ENCODE measurements around the gene SMAD3. TPM values are rescaled to one million over a fixed set of nuclear protein-coding genes. Genes with fewer than 3 reads are reported as not detected.

Gene SMAD3
- total and polyA plus RNA-seq, 4 donors, result 4.0 to 12.2 (median 5.5) TPM

DNA sequence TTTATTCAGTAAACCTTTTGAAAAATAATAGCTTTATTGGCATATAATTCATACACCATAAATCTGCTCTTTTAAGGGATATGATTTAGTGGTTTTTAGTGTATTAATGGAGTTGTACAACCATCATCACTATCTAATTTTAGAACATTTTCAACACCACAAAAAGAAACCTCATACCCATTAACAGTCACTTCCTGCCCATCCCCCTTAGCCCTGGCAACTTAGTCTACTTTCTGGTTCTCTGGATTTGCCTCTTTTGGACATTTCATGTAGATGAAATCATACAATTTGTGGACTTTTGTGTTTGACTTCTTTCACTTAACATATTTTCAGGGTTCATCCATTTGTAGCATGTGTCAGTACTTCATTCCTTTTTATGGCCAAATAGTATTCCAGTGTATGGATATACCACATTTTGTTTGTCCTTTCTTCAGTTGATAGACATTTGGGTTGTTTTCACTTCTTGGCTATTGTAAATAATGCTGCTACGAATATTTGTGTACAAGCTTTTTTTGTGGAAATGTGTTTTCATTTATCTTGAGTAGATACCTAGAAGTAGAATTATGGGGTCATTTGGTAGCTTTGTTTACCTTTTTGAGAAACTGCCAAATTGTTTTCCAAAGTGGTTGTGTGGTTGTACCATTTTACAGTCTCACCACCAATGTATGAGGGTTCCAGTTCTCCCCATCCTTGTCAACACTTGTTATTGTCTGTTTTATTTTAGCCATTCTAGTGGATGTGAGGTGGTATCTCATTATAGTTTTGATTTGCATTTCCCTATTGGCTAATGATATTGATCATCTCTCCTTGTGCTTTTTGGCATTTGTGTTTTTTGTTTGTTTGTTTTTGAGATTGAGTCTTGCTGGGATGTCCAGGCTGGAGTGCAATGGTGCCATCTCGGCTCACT, 45.8 kb downstream of the SMAD3 start:
- H3K27ac ChIP-seq (ENCODE audit: low read depth in 1 of 2, low read length in 2 of 2), result no peak overlapping the region
- peaks cover 7 to 28% (median 18%) of the 10 kb centered on the region in 4 donors for H3K4me1 ChIP-seq (ENCODE audit: control insufficient read depth in 4 of 4, insufficient read depth in 4 of 4, low read length in 3 of 4)
- TF ChIP-seq, protein P1, sequence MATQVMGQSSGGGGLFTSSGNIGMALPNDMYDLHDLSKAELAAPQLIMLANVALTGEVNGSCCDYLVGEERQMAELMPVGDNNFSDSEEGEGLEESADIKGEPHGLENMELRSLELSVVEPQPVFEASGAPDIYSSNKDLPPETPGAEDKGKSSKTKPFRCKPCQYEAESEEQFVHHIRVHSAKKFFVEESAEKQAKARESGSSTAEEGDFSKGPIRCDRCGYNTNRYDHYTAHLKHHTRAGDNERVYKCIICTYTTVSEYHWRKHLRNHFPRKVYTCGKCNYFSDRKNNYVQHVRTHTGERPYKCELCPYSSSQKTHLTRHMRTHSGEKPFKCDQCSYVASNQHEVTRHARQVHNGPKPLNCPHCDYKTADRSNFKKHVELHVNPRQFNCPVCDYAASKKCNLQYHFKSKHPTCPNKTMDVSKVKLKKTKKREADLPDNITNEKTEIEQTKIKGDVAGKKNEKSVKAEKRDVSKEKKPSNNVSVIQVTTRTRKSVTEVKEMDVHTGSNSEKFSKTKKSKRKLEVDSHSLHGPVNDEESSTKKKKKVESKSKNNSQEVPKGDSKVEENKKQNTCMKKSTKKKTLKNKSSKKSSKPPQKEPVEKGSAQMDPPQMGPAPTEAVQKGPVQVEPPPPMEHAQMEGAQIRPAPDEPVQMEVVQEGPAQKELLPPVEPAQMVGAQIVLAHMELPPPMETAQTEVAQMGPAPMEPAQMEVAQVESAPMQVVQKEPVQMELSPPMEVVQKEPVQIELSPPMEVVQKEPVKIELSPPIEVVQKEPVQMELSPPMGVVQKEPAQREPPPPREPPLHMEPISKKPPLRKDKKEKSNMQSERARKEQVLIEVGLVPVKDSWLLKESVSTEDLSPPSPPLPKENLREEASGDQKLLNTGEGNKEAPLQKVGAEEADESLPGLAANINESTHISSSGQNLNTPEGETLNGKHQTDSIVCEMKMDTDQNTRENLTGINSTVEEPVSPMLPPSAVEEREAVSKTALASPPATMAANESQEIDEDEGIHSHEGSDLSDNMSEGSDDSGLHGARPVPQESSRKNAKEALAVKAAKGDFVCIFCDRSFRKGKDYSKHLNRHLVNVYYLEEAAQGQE (IDR thresholded peaks at IDR 0.05), result no peak
- TF ChIP-seq, protein P2, sequence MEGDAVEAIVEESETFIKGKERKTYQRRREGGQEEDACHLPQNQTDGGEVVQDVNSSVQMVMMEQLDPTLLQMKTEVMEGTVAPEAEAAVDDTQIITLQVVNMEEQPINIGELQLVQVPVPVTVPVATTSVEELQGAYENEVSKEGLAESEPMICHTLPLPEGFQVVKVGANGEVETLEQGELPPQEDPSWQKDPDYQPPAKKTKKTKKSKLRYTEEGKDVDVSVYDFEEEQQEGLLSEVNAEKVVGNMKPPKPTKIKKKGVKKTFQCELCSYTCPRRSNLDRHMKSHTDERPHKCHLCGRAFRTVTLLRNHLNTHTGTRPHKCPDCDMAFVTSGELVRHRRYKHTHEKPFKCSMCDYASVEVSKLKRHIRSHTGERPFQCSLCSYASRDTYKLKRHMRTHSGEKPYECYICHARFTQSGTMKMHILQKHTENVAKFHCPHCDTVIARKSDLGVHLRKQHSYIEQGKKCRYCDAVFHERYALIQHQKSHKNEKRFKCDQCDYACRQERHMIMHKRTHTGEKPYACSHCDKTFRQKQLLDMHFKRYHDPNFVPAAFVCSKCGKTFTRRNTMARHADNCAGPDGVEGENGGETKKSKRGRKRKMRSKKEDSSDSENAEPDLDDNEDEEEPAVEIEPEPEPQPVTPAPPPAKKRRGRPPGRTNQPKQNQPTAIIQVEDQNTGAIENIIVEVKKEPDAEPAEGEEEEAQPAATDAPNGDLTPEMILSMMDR (IDR thresholded peaks at IDR 0.05; ENCODE audit: low read depth, low read length, missing input control), result no peak
- TF ChIP-seq, protein P3, sequence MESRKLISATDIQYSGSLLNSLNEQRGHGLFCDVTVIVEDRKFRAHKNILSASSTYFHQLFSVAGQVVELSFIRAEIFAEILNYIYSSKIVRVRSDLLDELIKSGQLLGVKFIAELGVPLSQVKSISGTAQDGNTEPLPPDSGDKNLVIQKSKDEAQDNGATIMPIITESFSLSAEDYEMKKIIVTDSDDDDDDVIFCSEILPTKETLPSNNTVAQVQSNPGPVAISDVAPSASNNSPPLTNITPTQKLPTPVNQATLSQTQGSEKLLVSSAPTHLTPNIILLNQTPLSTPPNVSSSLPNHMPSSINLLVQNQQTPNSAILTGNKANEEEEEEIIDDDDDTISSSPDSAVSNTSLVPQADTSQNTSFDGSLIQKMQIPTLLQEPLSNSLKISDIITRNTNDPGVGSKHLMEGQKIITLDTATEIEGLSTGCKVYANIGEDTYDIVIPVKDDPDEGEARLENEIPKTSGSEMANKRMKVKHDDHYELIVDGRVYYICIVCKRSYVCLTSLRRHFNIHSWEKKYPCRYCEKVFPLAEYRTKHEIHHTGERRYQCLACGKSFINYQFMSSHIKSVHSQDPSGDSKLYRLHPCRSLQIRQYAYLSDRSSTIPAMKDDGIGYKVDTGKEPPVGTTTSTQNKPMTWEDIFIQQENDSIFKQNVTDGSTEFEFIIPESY (IDR thresholded peaks at IDR 0.05), result no peak
- no peak for TF ChIP-seq EGR1 (IDR thresholded peaks at IDR 0.05; ENCODE audit: low read depth in 2 of 2)

DNA sequence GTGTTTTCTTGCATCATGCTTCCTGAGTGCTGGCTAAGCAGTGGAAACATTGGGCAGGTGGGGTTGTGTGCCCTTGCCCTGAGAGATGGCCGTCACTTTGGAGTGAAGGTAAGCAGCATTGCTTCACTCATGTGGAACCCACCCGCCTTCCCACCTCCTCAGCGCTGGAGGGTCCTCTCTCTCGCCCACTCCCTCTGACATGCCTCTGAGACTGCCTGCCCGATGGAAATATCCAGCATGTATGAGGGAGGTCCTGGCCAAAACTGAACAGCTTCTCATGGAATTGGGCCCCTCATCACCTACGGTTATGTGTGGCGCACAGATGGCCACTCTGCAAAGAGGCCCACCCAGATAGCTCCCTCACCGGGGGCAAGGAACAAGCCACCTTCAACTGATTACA, 48.6 kb downstream of the SMAD3 start:
- no peaks in the 10 kb centered on the region for H3K36me3 ChIP-seq (ENCODE audit: control insufficient read depth in 4 of 4, insufficient read depth in 3 of 4, low read depth in 1 of 4, low read length in 3 of 4)
- no peak overlapping the region for H3K9ac ChIP-seq (ENCODE audit: low read depth in 1 of 2, low read length in 2 of 2)
- no peak overlapping the region for H3K4me3 ChIP-seq (ENCODE audit: low read depth in 1 of 3, low read length in 3 of 3)
- TF ChIP-seq, protein P4, sequence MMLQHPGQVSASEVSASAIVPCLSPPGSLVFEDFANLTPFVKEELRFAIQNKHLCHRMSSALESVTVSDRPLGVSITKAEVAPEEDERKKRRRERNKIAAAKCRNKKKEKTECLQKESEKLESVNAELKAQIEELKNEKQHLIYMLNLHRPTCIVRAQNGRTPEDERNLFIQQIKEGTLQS (IDR thresholded peaks at IDR 0.05), result no peak
- TF ChIP-seq HNF4A (conservative IDR thresholded peaks at IDR 0.05) (no peak), RAD21 (IDR thresholded peaks at IDR 0.05) (no peak), NR2F2 (IDR thresholded peaks at IDR 0.05) (no peak), RXRA (IDR thresholded peaks at IDR 0.05) (no peak), TAF1 (conservative IDR thresholded peaks at IDR 0.05) (no peak), EGR1 (IDR thresholded peaks at IDR 0.05; ENCODE audit: low read depth in 2 of 2) (no peak), FOXA1 (IDR thresholded peaks at IDR 0.05) (no peak), GABPA (IDR thresholded peaks at IDR 0.05 in 1 of 2, conservative IDR thresholded peaks at IDR 0.05 in 1 of 2) (no peak), SP1 (IDR thresholded peaks at IDR 0.05) (no peak), HNF4G (IDR thresholded peaks at IDR 0.05) (no peak)
- TF ChIP-seq, protein P3 (IDR thresholded peaks at IDR 0.05), result no peak
- H3K27me3 ChIP-seq (ENCODE audit: control insufficient read depth in 4 of 4, insufficient read depth in 4 of 4, low read length in 3 of 4), result no peaks in the 10 kb centered on the region
- DNase-seq (ENCODE audit: low spot score), result no peak
- 97% methylated on average over 8 of the region's 8 CpGs for WGBS
- no peaks in the 10 kb centered on the region for H3K9me3 ChIP-seq (ENCODE audit: control insufficient read depth in 4 of 4, low read length in 3 of 4)
- no peak overlapping the region for H3K27ac ChIP-seq (ENCODE audit: low read depth in 1 of 2, low read length in 2 of 2)
- peaks cover 10 to 40% (median 31%) of the 10 kb centered on the region in 4 donors for H3K4me1 ChIP-seq (ENCODE audit: control insufficient read depth in 4 of 4, insufficient read depth in 4 of 4, low read length in 3 of 4)

More for the DNA sequence above, 45.8 kb downstream of the SMAD3 start:
- Histone ChIP-seq H3K9me3 (ENCODE audit: control insufficient read depth in 4 of 4, low read length in 3 of 4) (no peaks in the 10 kb centered on the region), H3K36me3 (ENCODE audit: control insufficient read depth in 4 of 4, insufficient read depth in 3 of 4, low read depth in 1 of 4, low read length in 3 of 4) (no peaks in the 10 kb centered on the region), H3K9ac (ENCODE audit: low read depth in 1 of 2, low read length in 2 of 2) (no peak overlapping the region), H3K27me3 (ENCODE audit: control insufficient read depth in 4 of 4, insufficient read depth in 4 of 4, low read length in 3 of 4) (no peaks in the 10 kb centered on the region), H3K4me3 (ENCODE audit: low read depth in 1 of 3, low read length in 3 of 3) (no peak overlapping the region)
- WGBS, result 88% methylated on average over 2 of the region's 2 CpGs
- no peak for DNase-seq (ENCODE audit: low spot score)

All from liver (tissue), 9 donors.